ENCODE results near the gene SLC7A5. TPM values are rescaled to one million over a fixed set of nuclear protein-coding genes. Genes with fewer than 3 reads are reported as not detected.
"Not testable (repeated sequence)": the region's sequence is repeated elsewhere in the genome, so short reads cannot be mapped to it uniquely, and the experiment has no call there.

SLC7A5 gene
- total RNA-seq, 1 experiment from 2014 or later: 41.7 TPM

- no peak for DNase-seq (ENCODE audit: low read depth)
Observed at GRCh38 chr16:87823181-87823929, 46.0 kb downstream of the SLC7A5 start.

GRCh38 chr16:87822108-87822970 lies 47.0 kb downstream of the SLC7A5 start:
- no peak for DNase-seq (ENCODE audit: low read depth)

GRCh38 chr16:87821376-87822107 lies 47.8 kb downstream of the SLC7A5 start:
- no peak for DNase-seq (ENCODE audit: low read depth)

GRCh38 chr16:87819983-87820382 lies 49.3 kb downstream of the SLC7A5 start:
- DNase-seq (ENCODE audit: low read depth): no peak

GRCh38 chr16:87819282-87819681 lies 50.0 kb downstream of the SLC7A5 start:
- no peak for DNase-seq (ENCODE audit: low read depth)

- no peak for DNase-seq (ENCODE audit: low read depth)
Observed at GRCh38 chr16:87818533-87819161, 50.7 kb downstream of the SLC7A5 start.

GRCh38 chr16:87817910-87818309 lies 51.4 kb downstream of the SLC7A5 start:
- DNase-seq (ENCODE audit: low read depth): no peak

GRCh38 chr16:87817370-87817769 lies 51.9 kb downstream of the SLC7A5 start:
- DNase-seq (ENCODE audit: low read depth): not testable (repeated sequence)

- no peak for DNase-seq (ENCODE audit: low read depth)
Observed at GRCh38 chr16:87816507-87817100, 52.7 kb downstream of the SLC7A5 start.

GRCh38 chr16:87815567-87815966 lies 53.7 kb downstream of the SLC7A5 start:
- DNase-seq (ENCODE audit: low read depth): no peak

GRCh38 chr16:87812200-87812656 lies 57.1 kb downstream of the SLC7A5 start:
- DNase-seq (ENCODE audit: low read depth): no peak

GRCh38 chr16:87811454-87811853 lies 57.9 kb downstream of the SLC7A5 start:
- DNase-seq (ENCODE audit: low read depth): not testable (repeated sequence)

GRCh38 chr16:87809150-87809902 lies 60.0 kb downstream of the SLC7A5 start:
- DNase-seq (ENCODE audit: low read depth): no peak

GRCh38 chr16:87808108-87808507 lies 61.2 kb downstream of the SLC7A5 start:
- DNase-seq (ENCODE audit: low read depth): no peak

- DNase-seq (ENCODE audit: low read depth): peak; percentile 75
Observed at GRCh38 chr16:87806641-87807546, 62.4 kb downstream of the SLC7A5 start.

- peak; percentile 24 for DNase-seq (ENCODE audit: low read depth)
Observed at GRCh38 chr16:87806261-87806640, 63.1 kb downstream of the SLC7A5 start.

GRCh38 chr16:87803385-87803784 lies 65.9 kb downstream of the SLC7A5 start:
- DNase-seq (ENCODE audit: low read depth): no peak

GRCh38 chr16:87802670-87803069 lies 66.6 kb downstream of the SLC7A5 start:
- no peak for DNase-seq (ENCODE audit: low read depth)

GRCh38 chr16:87801679-87802259 lies 67.5 kb downstream of the SLC7A5 start:
- DNase-seq (ENCODE audit: low read depth): no peak
